VCaP (cell line): ENCODE measurements around the gene ITGA2B.

Source experiments
- H3K27ac ChIP-seq: fragments of 450-650 bp; 2 replicates; pipeline ENCODE4 v1.5.1; 2017
- CTCF ChIP-seq: fragments of 450-650 bp; conservative IDR thresholded peaks from 2 replicates; pipeline ENCODE4 v1.5.1; 2017; ENCODE audit warnings: mild to moderate bottlenecking, moderate library complexity

ITGA2B gene

GRCh38 chr17:44382917-44383316 is 6.5 kb downstream of the ITGA2B start:
- no peak overlapping the region for H3K27ac ChIP-seq

GRCh38 chr17:44381810-44382305 is 7.6 kb downstream of the ITGA2B start:
- H3K27ac ChIP-seq, result no peak overlapping the region
- no peak for TF ChIP-seq CTCF

More at GRCh38 chr17:44382917-44383316, 6.5 kb downstream of the ITGA2B start:
- TF ChIP-seq CTCF, result no peak

GRCh38 chr17:44380767-44381166 is 8.7 kb downstream of the ITGA2B start:
- TF ChIP-seq CTCF, result no peak
- H3K27ac ChIP-seq, result no peak overlapping the region

GRCh38 chr17:44379887-44380286 is 9.6 kb downstream of the ITGA2B start:
- TF ChIP-seq CTCF, result no peak
- no peak overlapping the region for H3K27ac ChIP-seq

GRCh38 chr17:44378171-44378705 is 11.2 kb downstream of the ITGA2B start:
- no peak overlapping the region for H3K27ac ChIP-seq
- TF ChIP-seq CTCF, result no peak

- TF ChIP-seq CTCF, result no peak
- H3K27ac ChIP-seq, result no peak overlapping the region
Observed at GRCh38 chr17:44376779-44377178, 12.7 kb downstream of the ITGA2B start.

- TF ChIP-seq CTCF, result peak; percentile 23; the same call in 1 of the 2 replicates
- no peak overlapping the region for H3K27ac ChIP-seq
Observed at GRCh38 chr17:44376124-44376523, 13.3 kb downstream of the ITGA2B start.
